IMR-90 (cell line): ENCODE measurements around the gene GHR. TPM values are rescaled to one million over a fixed set of nuclear protein-coding genes. Genes with fewer than 3 reads are reported as not detected.

Experiments
- ATAC-seq: fragments of 200-7000 bp; cut with Tn5 transposase; 2 replicates; pipeline ENCODE4 v1.9.1; 2020; ENCODE audit warnings: low read depth, mild to moderate bottlenecking, moderate library complexity
- BruUV-seq: library from RNA; stranded (reverse); fragments of 400-500 nt; replicated peaks from 2 replicates; lab custom pipeline; 2021; lab: Mats Ljungman, UMichigan
- CTCF ChIA-PET: fragments of 300-600 bp; formaldehyde crosslinking; extraction: SDS; loops from one replicate; lab custom pipeline; 2021; ENCODE audit warnings: antibody characterized with exemption; lab: Yijun Ruan, JAX
- POLR2A ChIA-PET: fragments of 300-600 bp; sonication (Branson Sonifier 250); formaldehyde crosslinking; loops from one replicate; lab custom pipeline; 2022; ENCODE audit warnings: antibody characterized with exemption; ENCODE audit not compliant: unreplicated experiment; lab: Charles Lee
- DNase-seq: peaks from one replicate; pipeline ENCODE4 v3.0.0; 2013
- H2AFZ ChIP-seq: replicated peaks from 2 replicates; pipeline ENCODE3; 2013; ENCODE audit warnings: low read length, mild to moderate bottlenecking; ENCODE audit not compliant: poor library complexity
- H2AK5ac ChIP-seq: 2 replicates; pipeline ENCODE4 v1.6.1; 2013; ENCODE audit warnings: low read depth, low read length, inconsistent platforms
- H2AK9ac ChIP-seq: replicated peaks from 2 replicates; pipeline ENCODE3; 2013; ENCODE audit warnings: mild to moderate bottlenecking, low read depth, low read length, moderate library complexity; ENCODE audit not compliant: poor library complexity
- H2BK120ac ChIP-seq: 2 replicates; pipeline ENCODE4 v1.6.1; 2013; ENCODE audit warnings: low read depth, low read length, inconsistent platforms
- H2BK15ac ChIP-seq: 3 replicates; pipeline ENCODE4 v1.6.1; 2013; ENCODE audit warnings: low read depth, low read length, inconsistent platforms
- H2BK20ac ChIP-seq: 2 replicates; pipeline ENCODE4 v1.6.1; 2013; ENCODE audit warnings: low read depth, mild to moderate bottlenecking, inconsistent platforms, low read length, moderate library complexity
- H2BK5ac ChIP-seq: 2 replicates; pipeline ENCODE4 v1.6.1; 2013; ENCODE audit warnings: mild to moderate bottlenecking, low read depth, low read length, inconsistent platforms; ENCODE audit not compliant: poor library complexity, severe bottlenecking
- H3K14ac ChIP-seq: replicated peaks from 2 replicates; pipeline ENCODE4 v1.6.1; 2013; ENCODE audit warnings: low read depth, low read length, inconsistent platforms
- H3K18ac ChIP-seq: 2 replicates; pipeline ENCODE4 v1.6.1; 2013; ENCODE audit warnings: low read depth, low read length, control low read depth
- H3K23ac ChIP-seq: 2 replicates; pipeline ENCODE4 v1.6.1; 2013; ENCODE audit warnings: low read depth, low read length, inconsistent platforms
- H3K27ac ChIP-seq: 2 replicates; pipeline ENCODE4 v1.5.1; 2013; ENCODE audit warnings: mild to moderate bottlenecking, control low read depth, low read length; ENCODE audit not compliant: insufficient read depth
- H3K27me3 ChIP-seq: 2 replicates; pipeline ENCODE4 v1.6.1; 2013; ENCODE audit warnings: low read length; ENCODE audit not compliant: control insufficient read depth, insufficient read depth
- H3K36me3 ChIP-seq: 2 replicates; pipeline ENCODE4 v1.6.1; 2013; ENCODE audit warnings: low read length, mixed read lengths; ENCODE audit not compliant: control insufficient read depth, insufficient read depth
- H3K4ac ChIP-seq: 2 replicates; pipeline ENCODE4 v1.6.1; 2013; ENCODE audit warnings: low read depth, low read length, inconsistent platforms
- H3K4me1 ChIP-seq: 2 replicates; pipeline ENCODE4 v1.6.1; 2013; ENCODE audit warnings: low read length, mixed read lengths; ENCODE audit not compliant: control insufficient read depth, insufficient read depth
- H3K4me2 ChIP-seq: 2 replicates; pipeline ENCODE4 v1.6.1; 2013; ENCODE audit warnings: low read depth, mild to moderate bottlenecking, control low read depth, low read length, moderate library complexity
- H3K4me3 ChIP-seq: 2 replicates; pipeline ENCODE4 v1.5.1; 2013; ENCODE audit warnings: low read depth, mild to moderate bottlenecking, control low read depth, low read length, moderate library complexity; ENCODE audit not compliant: insufficient read depth
- H3K56ac ChIP-seq: 2 replicates; pipeline ENCODE4 v1.6.1; 2013; ENCODE audit warnings: low read length, inconsistent platforms; ENCODE audit not compliant: insufficient read depth; ENCODE audit errors: extremely low read depth
- H3K79me1 ChIP-seq, 2 experiments: 2 replicates each; pipeline ENCODE4 v1.6.1; 2013; ENCODE audit warnings: low read length in 2 of 2, inconsistent platforms in 1 of 2, low read depth in 1 of 2
- H3K9ac ChIP-seq: 2 replicates; pipeline ENCODE4 v1.6.1; 2013; ENCODE audit warnings: low read depth, low read length, control low read depth
- H3K9me1 ChIP-seq: 2 replicates; pipeline ENCODE4 v1.6.1; 2013; ENCODE audit warnings: low read length, inconsistent platforms; ENCODE audit not compliant: insufficient read depth
- H3K9me3 ChIP-seq: 2 replicates; pipeline ENCODE4 v1.6.1; 2013; ENCODE audit warnings: low read length; ENCODE audit not compliant: control insufficient read depth, insufficient read depth
- H4K20me1 ChIP-seq: 2 replicates; pipeline ENCODE4 v1.6.1; 2013; ENCODE audit warnings: low read length, inconsistent platforms; ENCODE audit not compliant: insufficient read depth
- H4K5ac ChIP-seq: 2 replicates; pipeline ENCODE4 v1.6.1; 2013; ENCODE audit warnings: mild to moderate bottlenecking, low read depth, low read length, control low read depth
- H4K8ac ChIP-seq, 2 experiments: 2 replicates each; pipeline ENCODE4 v1.6.1; 2013; ENCODE audit warnings: low read depth in 2 of 2, low read length in 2 of 2, control low read depth in 1 of 2, inconsistent platforms in 1 of 2
- H4K91ac ChIP-seq: 2 replicates; pipeline ENCODE4 v1.6.1; 2013; ENCODE audit warnings: low read depth, low read length, inconsistent platforms; ENCODE audit not compliant: insufficient read depth
- BHLHE40 ChIP-seq: fragments of 150-350 bp; IDR thresholded peaks from 2 replicates; pipeline ENCODE4 v1.6.1; 2016; ENCODE audit warnings: mild to moderate bottlenecking, low read depth, low read length
- CEBPB ChIP-seq: IDR thresholded peaks from 2 replicates; pipeline ENCODE4 v1.6.1; 2012; ENCODE audit warnings: low read depth, low read length, improper control_type of control experiment
- CHD1 ChIP-seq: IDR thresholded peaks from 2 replicates; pipeline ENCODE4 v1.6.1; 2012; ENCODE audit warnings: low read depth, low read length, improper control_type of control experiment
- CTCF ChIP-seq: conservative IDR thresholded peaks from 2 replicates; pipeline ENCODE4 v1.5.1; 2012; ENCODE audit warnings: mild to moderate bottlenecking, low read depth, low read length, improper control_type of control experiment
- ELK1 ChIP-seq: fragments of 150-350 bp; IDR thresholded peaks from 2 replicates; pipeline ENCODE4 v1.6.1; 2016; ENCODE audit warnings: low read depth, mild to moderate bottlenecking, low read length, moderate library complexity, borderline replicate concordance
- MAFK ChIP-seq: IDR thresholded peaks from 2 replicates; pipeline ENCODE4 v1.6.1; 2012; ENCODE audit warnings: low read depth, low read length, improper control_type of control experiment
- MAZ ChIP-seq: IDR thresholded peaks from 2 replicates; pipeline ENCODE4 v1.6.1; 2012; ENCODE audit warnings: low read depth, mild to moderate bottlenecking, low read length, improper control_type of control experiment, moderate library complexity, borderline replicate concordance
- NFE2L2 ChIP-seq: fragments of 150-350 bp; IDR thresholded peaks from 2 replicates; pipeline ENCODE4 v1.6.1; 2016; ENCODE audit warnings: low read depth, mild to moderate bottlenecking, low read length
- RAD21 ChIP-seq: IDR thresholded peaks from 2 replicates; pipeline ENCODE4 v1.6.1; 2012; ENCODE audit warnings: low read length, improper control_type of control experiment
- RCOR1 ChIP-seq: IDR thresholded peaks from 2 replicates; pipeline ENCODE4 v1.6.1; 2012; ENCODE audit warnings: mild to moderate bottlenecking, low read length, improper control_type of control experiment; ENCODE audit not compliant: insufficient replicate concordance
- RFX5 ChIP-seq: IDR thresholded peaks from 2 replicates; pipeline ENCODE4 v1.8.0; 2012; ENCODE audit warnings: low read depth, mild to moderate bottlenecking, low read length, moderate library complexity
- SMC3 ChIP-seq: fragments of 150-350 bp; IDR thresholded peaks from 2 replicates; pipeline ENCODE4 v1.6.1; 2016; ENCODE audit warnings: low read depth, mild to moderate bottlenecking, antibody characterized with exemption, low read length, moderate library complexity
- WGBS, 2 experiments: methylation state at CpG; one replicate each; pipeline versions ENCODE4 v1.1.5 to v1.1.7; 2013; ENCODE audit warnings: missing lambda C conversion rate in 2 of 2; ENCODE audit not compliant: insufficient read length in 1 of 2; ENCODE audit errors: extremely low coverage in 2 of 2; 5-methylcytosine and 5-hydroxymethylcytosine counted together
- dilution Hi-C: fragments of 300-500 bp; cut with HindIII; formaldehyde crosslinking; loops from one replicate; pipeline ENCODE4 v1.14.3; 2018; ENCODE audit warnings: low sequenced_read_pairs; ENCODE audit not compliant: unreplicated experiment
- in situ Hi-C: fragments of 300-500 bp; cut with MboI; formaldehyde crosslinking; loops from 3 replicates; pipeline ENCODE4 v1.14.3; 2019; ENCODE audit warnings: low sequenced_read_pairs, inconsistent platforms, mixed read lengths
- intact Hi-C: fragments of 100-400 bp; cut with micrococcal nuclease; formaldehyde crosslinking; loops from 2 replicates; pipeline ENCODE4 v1.10.0; 2022
- polyA plus RNA-seq, 3 experiments: library from polyadenylated mRNA; depleted of rRNA; stranded (reverse); fragments of >200 nt; gene quantifications; 2 replicates each; pipeline ENCODE4 v1.2.3, GENCODE V29; 2012; ENCODE audit warnings: low replicate concordance in 1 of 3
- total RNA-seq: library from RNA; depleted of rRNA; stranded (reverse); fragments of >200 nt; gene quantifications from 2 replicates; pipeline ENCODE4 v1.2.3, GENCODE V29; 2012
- TF ChIP-seq, protein P1 (sequence below): fragments of 150-350 bp; IDR thresholded peaks from 2 replicates; pipeline ENCODE4 v1.6.1; 2017; ENCODE audit warnings: mild to moderate bottlenecking, antibody characterized with exemption, low read length, low read depth

The GHR gene
- total and polyA plus RNA-seq, 2 of the 4 experiments (the other 2 are of a cell fraction), result 0.36 to 1.1 TPM

DNA sequence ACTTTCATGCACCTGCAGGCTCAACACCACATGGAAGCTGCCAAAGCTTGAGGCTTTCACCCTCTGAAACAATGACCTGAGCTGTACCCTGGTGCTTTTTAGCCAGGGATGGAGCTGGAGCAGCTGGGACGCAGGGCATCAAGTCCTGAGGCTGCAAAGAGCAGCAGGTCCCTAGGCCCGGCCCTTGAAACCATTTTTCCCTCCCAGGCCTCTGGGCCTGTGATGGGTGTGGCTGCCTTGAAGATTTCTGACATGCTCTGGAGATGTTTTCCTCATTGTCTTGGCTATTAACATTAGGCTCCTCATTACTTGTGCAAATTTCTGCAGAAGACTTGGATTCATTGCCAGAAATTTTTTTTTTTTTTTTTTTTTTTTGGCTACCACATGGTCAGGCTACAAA lies 30.3 kb upstream of the GHR start:
- TF ChIP-seq MAFK, result no peak
- TF ChIP-seq NFE2L2, result no peak
- no peak for TF ChIP-seq RCOR1
- no peak for TF ChIP-seq CEBPB
- TF ChIP-seq CHD1, result no peak
- TF ChIP-seq, protein P1, sequence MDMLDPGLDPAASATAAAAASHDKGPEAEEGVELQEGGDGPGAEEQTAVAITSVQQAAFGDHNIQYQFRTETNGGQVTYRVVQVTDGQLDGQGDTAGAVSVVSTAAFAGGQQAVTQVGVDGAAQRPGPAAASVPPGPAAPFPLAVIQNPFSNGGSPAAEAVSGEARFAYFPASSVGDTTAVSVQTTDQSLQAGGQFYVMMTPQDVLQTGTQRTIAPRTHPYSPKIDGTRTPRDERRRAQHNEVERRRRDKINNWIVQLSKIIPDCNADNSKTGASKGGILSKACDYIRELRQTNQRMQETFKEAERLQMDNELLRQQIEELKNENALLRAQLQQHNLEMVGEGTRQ, result no peak
- no peak for TF ChIP-seq ELK1
- TF ChIP-seq BHLHE40, result no peak
- TF ChIP-seq SMC3, result no peak
- no peak for TF ChIP-seq RAD21
- no peak for TF ChIP-seq CTCF
- no peak for TF ChIP-seq RFX5
- no peak for TF ChIP-seq MAZ

More for the DNA sequence above, 30.3 kb upstream of the GHR start:
- Histone ChIP-seq H2AFZ (no peak overlapping the region), H2BK120ac (no peak overlapping the region), H3K4ac (no peak overlapping the region), H2AK5ac (no peak overlapping the region), H3K23ac (no peak overlapping the region), H4K8ac (no peak overlapping the region), H4K91ac (no peak overlapping the region), H3K56ac (no peak overlapping the region), H3K79me1 (no peaks in the 10 kb centered on the region), H2BK5ac (no peak overlapping the region), H3K27me3 (no peaks in the 10 kb centered on the region), H4K5ac (no peak overlapping the region), H2BK15ac (no peak overlapping the region), H3K4me1 (no peaks in the 10 kb centered on the region), H2BK20ac (no peak overlapping the region), H2AK9ac (no peak overlapping the region), H3K9me1 (no peaks in the 10 kb centered on the region), H3K27ac (no peak overlapping the region), H3K9ac (no peak overlapping the region), H3K4me2 (no peak overlapping the region), H3K9me3 (0 out of 2 replicates have a peak, but pooled peaks cover 2% of the 10 kb centered on the region), H3K4me3 (no peak overlapping the region), H3K36me3 (no peaks in the 10 kb centered on the region), H4K20me1 (no peaks in the 10 kb centered on the region), H3K14ac (no peak overlapping the region), H3K18ac (no peak overlapping the region)
- ATAC-seq (no peak), DNase-seq (no peak)
- CTCF ChIA-PET, result no interaction called here
- no CpG with 5 or more reads among the region's 2 CpGs for WGBS, 2 experiments
- dilution Hi-C loops (no loop called here), in situ Hi-C loops (no loop called here), intact Hi-C loops (no loop called here)
- POLR2A ChIA-PET, result no interaction called here
- no TSS peak for BruUV-seq
